ENCODE data around the gene ACACB.

ACACB gene

DNA sequence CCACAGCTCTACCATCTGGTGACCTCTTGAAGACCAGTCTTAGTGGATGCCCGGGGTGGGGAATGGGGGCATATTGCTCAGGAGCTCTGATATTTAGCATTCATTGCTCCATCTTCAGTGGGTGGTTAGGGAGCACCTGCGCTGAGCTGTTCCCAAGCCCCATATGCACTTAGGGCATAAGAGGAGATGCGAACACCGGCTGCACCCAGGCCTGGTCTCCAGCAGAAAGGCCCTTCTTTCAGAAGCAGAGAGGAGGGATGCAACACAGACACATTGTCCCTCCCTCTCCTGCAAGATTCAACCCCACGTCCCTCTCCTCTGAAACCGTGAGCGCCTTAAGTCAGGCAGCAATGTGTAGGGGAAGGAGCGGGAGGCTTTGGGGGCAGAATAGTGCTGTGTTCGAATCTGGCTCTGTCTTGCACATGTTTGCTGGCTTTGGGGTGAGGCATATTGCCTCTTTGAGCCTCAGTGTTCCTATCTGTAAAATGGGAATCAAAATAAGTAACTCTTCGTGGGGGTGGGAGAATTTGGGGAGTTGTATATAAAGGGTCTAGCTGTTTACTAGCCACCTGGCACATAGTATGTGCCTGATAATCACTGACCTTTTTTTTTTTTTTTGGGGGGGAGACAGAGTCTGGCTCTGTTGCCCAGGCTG is 105.0 kb downstream of the ACACB start:
- DNase-seq = no peak

GRCh38 chr12:109222062-109222461 is 105.7 kb downstream of the ACACB start:
- no peak for DNase-seq

GRCh38 chr12:109222496-109222895 is 106.1 kb downstream of the ACACB start:
- no peak for DNase-seq

DNA sequence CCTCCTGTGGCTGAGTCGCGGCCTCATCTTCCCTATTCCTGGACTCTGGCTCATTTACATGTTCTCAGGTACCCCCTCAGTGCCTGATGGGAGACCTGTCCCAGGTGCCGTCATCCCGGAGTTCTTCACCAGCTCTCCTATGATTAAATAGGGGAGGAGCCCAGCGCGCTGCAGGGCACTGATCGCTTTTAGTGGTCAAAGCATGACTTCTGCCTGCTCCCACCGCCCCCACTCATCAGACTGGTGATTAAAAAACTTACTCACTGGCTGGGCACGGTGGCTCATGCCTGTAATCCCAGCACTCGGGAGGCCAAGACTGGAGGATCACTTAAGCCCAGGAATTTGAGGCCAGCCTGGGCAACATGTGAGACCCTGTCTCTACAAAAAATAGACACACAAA is 106.8 kb downstream of the ACACB start:
- DNase-seq = no peak

- no peak for DNase-seq
These were observed 107.5 kb downstream of the ACACB start for GRCh38 chr12:109223868-109224267.

DNA sequence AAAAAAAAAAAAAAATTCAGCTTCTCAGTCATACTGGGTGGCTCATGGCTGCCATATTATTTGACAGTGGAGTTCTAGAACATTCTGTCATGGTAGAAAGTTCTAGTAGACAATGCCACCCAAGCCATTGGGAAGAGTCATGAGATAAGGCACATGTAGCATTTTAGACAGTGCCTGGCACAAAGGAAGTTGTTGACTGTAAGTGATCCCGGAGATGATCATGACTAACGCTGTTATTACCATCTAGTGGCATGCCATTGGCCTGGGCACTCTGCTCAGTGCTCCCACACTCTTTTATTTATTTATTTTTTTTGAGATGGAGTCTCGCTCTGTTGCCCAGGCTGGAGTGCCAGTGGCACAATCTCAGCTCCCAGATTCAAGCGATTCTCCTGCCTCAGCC is 112.3 kb downstream of the ACACB start:
- DNase-seq = no peak

DNA sequence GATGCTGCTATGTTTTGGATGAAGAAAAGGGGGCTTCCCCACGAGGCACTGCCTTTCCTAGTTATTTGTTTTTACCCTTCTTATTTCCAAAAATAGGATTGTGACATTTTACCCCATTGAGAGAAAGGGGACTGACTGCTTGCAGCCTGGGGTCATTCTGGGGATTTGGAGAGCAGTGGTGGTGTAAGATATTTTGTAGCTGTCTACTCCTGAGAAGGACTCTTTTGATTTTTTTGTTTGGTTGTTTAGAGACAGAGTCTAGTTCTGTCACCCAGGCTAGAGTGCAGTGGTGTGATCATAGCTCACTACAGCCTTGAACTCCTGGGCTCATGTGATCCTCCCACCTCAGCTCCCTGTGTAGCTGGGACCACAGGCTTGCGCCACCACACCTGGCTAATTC is 113.8 kb downstream of the ACACB start:
- no peak for DNase-seq

GRCh38 chr12:109232731-109233130 is 116.3 kb downstream of the ACACB start:
- DNase-seq = no peak

- DNase-seq = no peak
These were observed 117.6 kb downstream of the ACACB start for GRCh38 chr12:109234012-109234411.

GRCh38 chr12:109236257-109236656 is 119.9 kb downstream of the ACACB start:
- no peak for DNase-seq

GRCh38 chr12:109239179-109239578 is 122.8 kb downstream of the ACACB start:
- no peak for DNase-seq

GRCh38 chr12:109239691-109240090 is 123.3 kb downstream of the ACACB start:
- no peak for DNase-seq

DNA sequence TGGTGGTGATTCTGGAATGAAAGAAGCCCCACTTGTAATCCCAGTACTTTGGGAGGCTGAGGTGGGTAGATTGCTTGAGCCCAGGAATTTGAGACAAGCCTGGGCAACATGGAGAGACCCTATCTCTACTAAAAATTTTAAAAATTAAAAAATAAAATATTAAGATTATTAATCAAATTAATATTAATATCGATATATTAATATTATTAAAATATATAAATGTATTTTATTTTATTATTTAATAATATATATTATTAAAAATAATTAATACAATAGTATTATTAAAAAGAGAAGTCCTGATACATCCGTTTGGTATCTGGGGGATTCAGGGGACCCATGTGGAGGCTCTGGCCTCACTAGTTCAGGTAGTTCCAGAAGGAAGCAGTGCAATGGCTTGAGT is 124.0 kb downstream of the ACACB start:
- DNase-seq = no peak

- DNase-seq = no peak
These were observed 125.5 kb downstream of the ACACB start for GRCh38 chr12:109241936-109242335.

- no peak for DNase-seq
These were observed 127.7 kb downstream of the ACACB start for GRCh38 chr12:109244073-109244472.

- DNase-seq = no peak
These were observed 129.8 kb downstream of the ACACB start for GRCh38 chr12:109246221-109246620.

DNA sequence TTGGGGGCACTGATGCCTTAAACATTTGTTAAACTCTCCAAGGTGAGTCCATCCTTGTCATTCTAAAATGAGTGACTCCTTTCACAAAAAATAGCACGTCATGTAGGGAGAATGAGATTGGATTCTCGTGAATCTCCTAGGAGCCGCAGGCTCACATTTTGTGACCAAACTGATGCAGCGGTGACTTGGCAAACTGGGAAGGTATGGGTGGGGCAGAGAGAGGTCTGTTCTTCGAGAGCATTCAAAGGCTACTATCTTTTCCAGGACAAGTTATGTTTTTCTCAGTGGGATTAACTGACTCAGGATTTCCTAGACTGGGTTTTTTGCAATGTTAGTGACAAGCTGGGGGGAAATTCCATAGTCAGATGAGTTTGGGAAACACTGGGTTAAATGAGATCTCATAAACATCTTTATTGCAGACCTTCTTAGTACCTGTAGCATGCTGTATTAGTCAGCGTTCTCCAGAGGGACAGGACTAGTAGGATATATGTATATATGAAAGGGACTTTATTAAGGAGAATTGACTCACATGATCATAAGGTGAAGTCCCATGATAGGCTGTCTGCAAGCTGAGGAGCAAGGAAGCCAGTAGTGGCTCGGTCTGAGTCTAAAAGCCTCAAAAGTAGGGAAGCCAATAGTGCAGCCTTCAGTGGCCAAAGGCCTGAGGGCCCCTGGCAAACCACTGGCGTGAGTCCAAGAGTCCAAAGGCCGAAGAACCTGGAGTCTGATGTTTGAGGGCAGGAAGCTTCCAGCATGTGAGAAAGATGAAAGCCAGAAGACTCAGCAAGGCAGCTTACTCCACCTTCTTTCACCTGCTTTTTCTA is 131.7 kb downstream of the ACACB start:
- DNase-seq = no peak

GRCh38 chr12:109250523-109250922 is 134.1 kb downstream of the ACACB start:
- DNase-seq = no peak

DNA sequence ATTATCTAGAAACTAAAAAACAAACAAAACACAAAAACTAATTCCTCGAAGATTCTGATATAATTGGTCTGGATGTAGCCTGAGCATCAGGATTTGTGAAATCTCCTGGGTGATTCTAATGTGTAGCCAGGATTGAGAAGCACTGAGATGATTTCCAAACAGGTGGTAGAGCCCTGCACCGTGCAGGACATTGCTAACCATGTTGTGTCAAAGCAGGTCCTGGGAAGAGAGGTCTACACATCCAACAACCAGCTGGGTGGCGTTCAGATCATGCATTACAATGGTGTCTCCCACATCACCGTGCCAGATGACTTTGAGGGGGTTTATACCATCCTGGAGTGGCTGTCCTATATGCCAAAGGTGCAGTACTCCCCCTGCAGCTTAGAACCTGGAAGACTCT is 136.4 kb downstream of the ACACB start:
- no peak for DNase-seq

DNA sequence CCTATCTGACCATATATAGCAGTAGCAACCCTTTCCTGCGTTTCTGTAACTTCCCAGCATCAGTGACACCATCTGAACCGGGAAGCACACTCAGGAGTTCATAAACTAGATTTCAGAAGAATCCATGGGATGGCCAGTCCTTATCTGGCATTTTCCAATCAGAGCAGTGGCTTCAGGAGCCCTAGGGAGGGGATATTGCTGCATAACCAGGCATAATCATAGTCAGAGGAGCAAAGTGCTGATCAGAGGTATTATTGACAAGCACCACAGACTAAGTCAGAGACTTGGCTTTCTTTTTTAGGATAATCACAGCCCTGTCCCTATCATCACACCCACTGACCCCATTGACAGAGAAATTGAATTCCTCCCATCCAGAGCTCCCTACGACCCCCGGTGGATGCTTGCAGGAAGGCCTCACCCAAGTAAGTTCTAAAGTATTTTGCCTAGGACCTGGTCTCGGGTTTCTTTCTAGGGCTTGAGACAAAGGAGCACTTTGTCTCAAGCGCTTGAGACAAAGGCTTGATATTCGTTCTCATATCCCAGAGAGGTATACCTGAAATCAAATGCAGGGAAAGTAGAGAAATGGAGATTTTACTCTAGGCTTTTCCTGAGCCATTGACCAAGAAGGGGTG is 137.6 kb downstream of the ACACB start:
- no peak for DNase-seq

- no peak for DNase-seq
These were observed 139.0 kb downstream of the ACACB start for GRCh38 chr12:109255377-109255776.

GRCh38 chr12:109256011-109256410 is 139.6 kb downstream of the ACACB start:
- no peak for DNase-seq

DNA sequence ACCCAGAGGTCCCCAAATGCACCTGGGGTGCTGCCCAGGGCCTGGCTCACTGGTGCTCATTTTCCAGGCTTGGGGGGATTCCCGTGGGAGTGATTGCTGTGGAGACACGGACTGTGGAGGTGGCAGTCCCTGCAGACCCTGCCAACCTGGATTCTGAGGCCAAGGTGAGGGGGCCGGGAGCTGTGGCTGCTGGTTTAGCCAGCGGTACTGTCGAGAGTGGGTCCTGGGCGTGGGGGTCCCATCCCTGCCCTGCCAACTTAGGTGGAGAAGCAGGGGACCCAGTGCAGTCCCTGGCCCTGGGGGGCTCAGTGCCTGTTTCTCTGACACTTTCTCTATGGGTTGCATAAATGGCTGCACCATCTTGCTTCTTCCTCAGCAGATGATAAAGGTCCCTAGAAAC is 141.8 kb downstream of the ACACB start:
- no peak for DNase-seq
